ENCODE data around the gene TIMM44.

DNA sequence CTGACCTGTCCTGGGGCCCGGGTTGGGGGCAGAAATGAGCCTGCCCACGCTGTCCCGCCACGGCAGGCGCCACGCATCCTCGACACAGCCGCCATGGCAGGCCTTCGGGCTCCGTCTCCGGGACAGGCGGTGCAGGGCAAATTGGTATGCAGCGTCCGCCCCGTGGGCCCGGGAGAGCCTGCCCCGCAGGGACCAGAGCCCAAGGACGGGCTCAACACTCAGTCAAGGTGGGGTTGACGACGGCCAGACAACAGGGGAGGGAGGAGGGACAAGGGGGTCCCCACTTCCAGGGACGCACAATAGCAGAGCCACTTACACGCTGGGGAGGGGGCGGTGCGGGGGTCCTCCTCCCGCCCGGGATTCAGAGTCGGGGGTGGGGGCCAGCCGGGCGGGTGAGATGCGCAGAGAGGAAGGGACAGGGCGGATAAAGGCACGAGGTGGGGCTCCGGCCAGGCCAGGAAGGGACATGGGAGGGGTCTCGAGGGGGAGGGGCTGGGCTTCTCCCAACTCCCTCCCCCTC lies 18.8 kb downstream of the TIMM44 start:
- TF ChIP-seq, protein P1, sequence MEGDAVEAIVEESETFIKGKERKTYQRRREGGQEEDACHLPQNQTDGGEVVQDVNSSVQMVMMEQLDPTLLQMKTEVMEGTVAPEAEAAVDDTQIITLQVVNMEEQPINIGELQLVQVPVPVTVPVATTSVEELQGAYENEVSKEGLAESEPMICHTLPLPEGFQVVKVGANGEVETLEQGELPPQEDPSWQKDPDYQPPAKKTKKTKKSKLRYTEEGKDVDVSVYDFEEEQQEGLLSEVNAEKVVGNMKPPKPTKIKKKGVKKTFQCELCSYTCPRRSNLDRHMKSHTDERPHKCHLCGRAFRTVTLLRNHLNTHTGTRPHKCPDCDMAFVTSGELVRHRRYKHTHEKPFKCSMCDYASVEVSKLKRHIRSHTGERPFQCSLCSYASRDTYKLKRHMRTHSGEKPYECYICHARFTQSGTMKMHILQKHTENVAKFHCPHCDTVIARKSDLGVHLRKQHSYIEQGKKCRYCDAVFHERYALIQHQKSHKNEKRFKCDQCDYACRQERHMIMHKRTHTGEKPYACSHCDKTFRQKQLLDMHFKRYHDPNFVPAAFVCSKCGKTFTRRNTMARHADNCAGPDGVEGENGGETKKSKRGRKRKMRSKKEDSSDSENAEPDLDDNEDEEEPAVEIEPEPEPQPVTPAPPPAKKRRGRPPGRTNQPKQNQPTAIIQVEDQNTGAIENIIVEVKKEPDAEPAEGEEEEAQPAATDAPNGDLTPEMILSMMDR (optimal IDR thresholded peaks at IDR 0.05 in 1 of 3, IDR thresholded peaks at IDR 0.05 in 1 of 3, conservative IDR thresholded peaks at IDR 0.05 in 1 of 3; ENCODE audit: extremely low read depth in 1 of 3, insufficient read depth in 2 of 3, low read length in 3 of 3), result no peak
- no peak for TF ChIP-seq EZH2 (IDR thresholded peaks at IDR 0.05; ENCODE audit: low read length)
